Esophagus muscularis mucosa (tissue), 4 donors: ENCODE measurements around the gene GRAMD2B. TPM values are rescaled to one million over a fixed set of nuclear protein-coding genes. Genes with fewer than 3 reads are reported as not detected.
"Not testable (repeated sequence)": the region's sequence is repeated elsewhere in the genome, so short reads cannot be mapped to it uniquely, and the experiment has no call there.

Experiments
- DNase-seq: peaks from one replicate; pipeline ENCODE4 v3.0.0-alpha.2; 2017; ENCODE audit errors: extremely low spot score
- H3K27ac ChIP-seq, 4 donors: fragments of 200-600 bp; sonication (generic); replicated peaks in 1 of 4; 1 replicate in 3 of 4; 2 replicates in 1 of 4; pipeline ENCODE4 v1.5.1; 2016 to 2019; ENCODE audit warnings: mild to moderate bottlenecking in 1 of 4
- H3K27me3 ChIP-seq, 4 donors: fragments of 200-600 bp; sonication (generic); one replicate each; pipeline versions ENCODE4 v1.5.1 to v1.6.0; 2016 to 2019
- H3K36me3 ChIP-seq, 4 donors: fragments of 200-600 bp; sonication (generic); one replicate each; pipeline ENCODE4 v1.5.1; 2016 to 2019
- H3K4me1 ChIP-seq, 4 donors: fragments of 200-600 bp; sonication (generic); one replicate each; pipeline ENCODE4 v1.5.1; 2016 to 2019
- H3K4me3 ChIP-seq, 4 donors: fragments of 200-600 bp; sonication (generic); 1 replicate in 2 of 4; 2 replicates in 2 of 4; pipeline ENCODE4 v1.5.1; 2016 to 2019; ENCODE audit warnings: mild to moderate bottlenecking in 4 of 4, moderate library complexity in 1 of 4
- H3K9me3 ChIP-seq, 4 donors: fragments of 200-600 bp; sonication (generic); 1 replicate in 3 of 4; 2 replicates in 1 of 4; pipeline ENCODE4 v1.5.1; 2016 to 2019
- EP300 ChIP-seq: sonication (generic); formaldehyde crosslinking; IDR thresholded peaks from one replicate; pipeline ENCODE4 v1.6.1; 2017; ENCODE audit warnings: antibody characterized with exemption
- POLR2A ChIP-seq: fragments of 450-650 bp; IDR thresholded peaks from one replicate; pipeline ENCODE4 v1.6.1; 2017; ENCODE audit warnings: antibody characterized with exemption, moderate library complexity, mild to moderate bottlenecking, low read depth
- POLR2AphosphoS5 ChIP-seq, 2 donors: sonication (generic); formaldehyde crosslinking; IDR thresholded peaks; one replicate each; pipeline ENCODE4 v1.6.1; 2017; ENCODE audit warnings: antibody characterized with exemption in 2 of 2
- WGBS: methylation state at CpG from one replicate; pipeline ENCODE4 v1.1.5; 2018; 5-methylcytosine and 5-hydroxymethylcytosine counted together
- intact Hi-C: fragments of 100-400 bp; cut with DNase I; formaldehyde crosslinking; loops from one replicate; pipeline ENCODE4 v1.15.1; 2023
- total RNA-seq, 4 donors: library from RNA; depleted of rRNA; stranded (reverse); fragments of >200 nt; gene quantifications; one replicate each; pipeline versions ENCODE4 v1.1.0 to v1.2.1, GENCODE V29; 2016
- TF ChIP-seq, protein P1 (sequence below), 3 experiments: fragments of 200-600 bp in 2 of 3; fragments of 450-650 bp in 1 of 3; sonication (generic) in 2 of 3; IDR thresholded peaks; one replicate each; pipeline ENCODE4 v1.5.1; 2017 to 2019; ENCODE audit warnings: antibody characterized with exemption in 3 of 3, mild to moderate bottlenecking in 2 of 3, moderate library complexity in 1 of 3

Gene GRAMD2B, protein sequence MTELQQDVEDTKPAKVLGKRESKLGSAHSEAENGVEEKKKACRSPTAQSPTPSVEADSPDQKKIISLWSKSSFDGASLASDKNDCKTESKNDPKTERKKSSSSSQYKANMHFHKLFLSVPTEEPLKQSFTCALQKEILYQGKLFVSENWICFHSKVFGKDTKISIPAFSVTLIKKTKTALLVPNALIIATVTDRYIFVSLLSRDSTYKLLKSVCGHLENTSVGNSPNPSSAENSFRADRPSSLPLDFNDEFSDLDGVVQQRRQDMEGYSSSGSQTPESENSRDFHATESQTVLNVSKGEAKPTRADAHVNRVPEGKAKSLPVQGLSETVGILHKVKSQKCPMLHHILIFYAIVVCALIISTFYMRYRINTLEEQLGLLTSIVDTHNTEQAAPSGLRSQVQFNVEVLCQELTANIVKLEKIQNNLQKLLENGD
- total RNA-seq, result 10 to 100 TPM; 37.9 to 76.5 (median 49.4) TPM

DNA sequence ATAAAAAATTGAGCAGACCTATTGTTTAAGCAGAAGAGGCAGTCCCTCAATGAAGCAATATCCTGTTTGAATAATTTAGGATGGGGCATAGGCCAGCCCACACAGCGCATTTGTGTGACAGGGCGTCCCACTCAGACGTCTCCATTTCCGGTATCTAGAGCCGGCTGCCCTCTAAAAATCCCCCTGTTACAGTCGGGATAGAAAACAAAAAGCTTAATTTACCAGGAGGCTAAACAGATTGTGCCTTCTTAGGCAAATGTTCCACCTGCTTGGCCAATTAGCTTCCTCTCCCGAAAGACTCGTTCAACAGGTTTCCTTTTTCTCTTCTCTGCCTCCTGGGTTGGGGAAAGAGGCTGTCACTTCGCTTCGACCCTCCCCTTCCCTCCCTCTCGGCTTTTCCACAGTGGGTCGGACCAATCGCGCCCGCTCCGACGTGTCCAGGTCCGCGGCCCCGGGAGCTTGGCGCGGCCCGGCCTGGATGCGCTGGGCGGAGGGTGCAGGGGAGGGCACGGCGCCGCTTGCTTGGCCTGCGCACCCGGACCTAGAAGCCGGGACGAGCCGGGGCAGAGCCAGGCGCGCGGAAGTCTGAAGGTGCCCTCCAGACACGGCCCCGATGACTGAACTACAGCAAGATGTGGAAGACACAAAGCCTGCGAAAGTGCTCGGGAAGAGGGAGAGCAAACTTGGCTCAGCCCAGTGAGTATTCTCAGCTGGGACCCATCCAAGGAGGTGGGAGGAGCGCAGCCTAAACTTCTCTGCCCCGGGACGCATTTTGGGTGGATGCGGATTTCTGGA lies at the start of gene GRAMD2B:
Gene GRAMD2B (plus strand): TSS at position 416 of the 795 bp plus-strand sequence. CDS start 198 bp downstream, at position 614.
- TF ChIP-seq EP300 (no peak), POLR2A (peak; percentile 86), POLR2AphosphoS5 (IDR thresholded peaks at IDR 0.05) (peak; percentile 96 to 99)
- TF ChIP-seq, protein P1, sequence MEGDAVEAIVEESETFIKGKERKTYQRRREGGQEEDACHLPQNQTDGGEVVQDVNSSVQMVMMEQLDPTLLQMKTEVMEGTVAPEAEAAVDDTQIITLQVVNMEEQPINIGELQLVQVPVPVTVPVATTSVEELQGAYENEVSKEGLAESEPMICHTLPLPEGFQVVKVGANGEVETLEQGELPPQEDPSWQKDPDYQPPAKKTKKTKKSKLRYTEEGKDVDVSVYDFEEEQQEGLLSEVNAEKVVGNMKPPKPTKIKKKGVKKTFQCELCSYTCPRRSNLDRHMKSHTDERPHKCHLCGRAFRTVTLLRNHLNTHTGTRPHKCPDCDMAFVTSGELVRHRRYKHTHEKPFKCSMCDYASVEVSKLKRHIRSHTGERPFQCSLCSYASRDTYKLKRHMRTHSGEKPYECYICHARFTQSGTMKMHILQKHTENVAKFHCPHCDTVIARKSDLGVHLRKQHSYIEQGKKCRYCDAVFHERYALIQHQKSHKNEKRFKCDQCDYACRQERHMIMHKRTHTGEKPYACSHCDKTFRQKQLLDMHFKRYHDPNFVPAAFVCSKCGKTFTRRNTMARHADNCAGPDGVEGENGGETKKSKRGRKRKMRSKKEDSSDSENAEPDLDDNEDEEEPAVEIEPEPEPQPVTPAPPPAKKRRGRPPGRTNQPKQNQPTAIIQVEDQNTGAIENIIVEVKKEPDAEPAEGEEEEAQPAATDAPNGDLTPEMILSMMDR (IDR thresholded peaks at IDR 0.05), result no peak
- Histone ChIP-seq H3K9me3 (no peaks in the 10 kb centered on the region), H3K27ac (peak within 1 kb of the TSS; percentile 92 to 96 (median 96)), H3K4me3 (peak within 1 kb of the TSS; percentile 67 to 87 (median 72)), H3K36me3 (peaks cover 0 to 6% (median 1%) of the 10 kb centered on the region in 4 donors), H3K4me1 (peaks cover 19 to 43% (median 42%) of the 10 kb centered on the region in 4 donors), H3K27me3 (no peaks in the 10 kb centered on the region)
- 0% methylated on average over 30 of the region's 44 CpGs for WGBS
- intact Hi-C loops, result loop anchor here (1.0 kb wide), 1 partner anchor 69 kb away; no protein-coding TSS in a partner anchor
- DNase-seq, result peak; percentile 96

DNA sequence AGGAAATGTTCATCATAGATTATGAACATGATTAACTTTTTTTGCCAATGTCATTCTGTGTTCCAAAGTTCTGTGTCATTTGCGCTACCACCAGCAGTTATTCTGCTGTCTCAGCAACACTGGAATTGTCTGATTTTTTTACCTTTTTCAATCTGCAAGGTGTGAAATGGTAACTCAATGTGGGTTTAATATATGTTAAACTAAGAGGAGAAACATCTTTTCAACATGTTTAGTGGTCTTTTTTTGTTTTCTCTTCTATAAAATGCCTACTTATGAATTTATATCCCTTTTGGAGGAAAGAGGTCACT lies 49.1 kb upstream of the GRAMD2B start:
- intact Hi-C loops, result no loop called here
- no peak for DNase-seq
- no peaks in the 10 kb centered on the region for H3K27me3 ChIP-seq
- peaks cover 6 to 21% (median 9%) of the 10 kb centered on the region in 4 donors for H3K4me1 ChIP-seq
- no peak overlapping the region for H3K4me3 ChIP-seq
- H3K27ac ChIP-seq, result no peak overlapping the region
- no peak for TF ChIP-seq POLR2A
- WGBS, result 96% methylated on average over 1 of the region's 1 CpG
- H3K36me3 ChIP-seq, result no peaks in the 10 kb centered on the region
- no peaks in the 10 kb centered on the region for H3K9me3 ChIP-seq

DNA sequence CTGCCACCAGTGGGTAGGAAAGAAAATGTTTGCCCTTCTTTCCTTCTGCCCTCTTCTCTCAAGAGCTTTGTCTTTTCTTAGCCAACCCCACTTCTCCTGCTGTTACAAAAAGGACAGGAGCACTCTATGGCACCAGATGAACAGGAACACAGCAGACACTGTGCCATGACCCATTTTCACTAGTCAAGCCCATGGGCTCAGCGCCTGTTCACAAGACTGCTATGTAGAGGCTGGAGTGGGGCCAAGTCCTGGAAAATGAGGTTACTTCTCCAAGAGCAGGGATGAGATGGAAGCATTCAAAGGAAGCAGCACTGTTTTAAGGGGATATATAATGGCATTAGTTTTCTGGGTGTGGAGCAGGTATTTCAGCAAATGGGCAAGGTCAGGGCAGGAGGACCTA lies 46.8 kb upstream of the GRAMD2B start:
- no peak overlapping the region for H3K4me3 ChIP-seq
- H3K9me3 ChIP-seq, result no peaks in the 10 kb centered on the region
- intact Hi-C loops, result no loop called here
- TF ChIP-seq POLR2A (no peak), POLR2AphosphoS5 (IDR thresholded peaks at IDR 0.05) (no peak), EP300 (no peak)
- TF ChIP-seq, protein P1 (IDR thresholded peaks at IDR 0.05), result no peak
- H3K4me1 ChIP-seq, result peaks cover 0 to 9% (median 0%) of the 10 kb centered on the region in 4 donors
- WGBS, result 53% methylated on average over 1 of the region's 1 CpG
- DNase-seq, result no peak
- no peak overlapping the region for H3K27ac ChIP-seq
- H3K27me3 ChIP-seq, result no peaks in the 10 kb centered on the region
- H3K36me3 ChIP-seq, result no peaks in the 10 kb centered on the region

DNA sequence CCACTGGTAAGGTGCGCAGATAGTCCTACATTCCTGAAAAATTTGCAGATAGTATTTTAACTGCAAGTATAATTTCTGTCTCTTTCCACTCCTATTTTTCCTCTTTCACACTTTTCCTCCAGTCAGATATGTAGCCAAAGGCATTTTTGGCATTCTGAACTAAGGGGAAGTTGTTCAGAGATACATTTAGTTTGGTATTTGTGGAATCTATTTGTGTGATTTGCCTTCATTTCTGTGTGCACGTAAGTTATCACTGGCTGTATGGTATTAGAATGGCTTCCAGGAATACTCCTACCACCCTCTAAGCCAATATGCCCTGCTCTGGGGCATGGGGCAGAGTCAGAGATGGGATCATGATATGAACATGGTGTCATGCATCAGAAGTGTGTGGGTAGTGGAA lies 45.8 kb upstream of the GRAMD2B start:
- peaks cover 0 to 6% (median 0%) of the 10 kb centered on the region in 4 donors for H3K9me3 ChIP-seq
- no peak for DNase-seq
- 76% methylated on average over 2 of the region's 2 CpGs for WGBS
- peaks cover 0 to 9% (median 0%) of the 10 kb centered on the region in 4 donors for H3K4me1 ChIP-seq
- no peak overlapping the region for H3K4me3 ChIP-seq
- no peak overlapping the region for H3K27ac ChIP-seq
- no peaks in the 10 kb centered on the region for H3K27me3 ChIP-seq
- intact Hi-C loops, result no loop called here
- H3K36me3 ChIP-seq, result no peaks in the 10 kb centered on the region
- TF ChIP-seq, protein P1 (IDR thresholded peaks at IDR 0.05), result no peak
- no peak for TF ChIP-seq POLR2A
- TF ChIP-seq EP300, result no peak
- TF ChIP-seq POLR2AphosphoS5 (IDR thresholded peaks at IDR 0.05), result no peak

DNA sequence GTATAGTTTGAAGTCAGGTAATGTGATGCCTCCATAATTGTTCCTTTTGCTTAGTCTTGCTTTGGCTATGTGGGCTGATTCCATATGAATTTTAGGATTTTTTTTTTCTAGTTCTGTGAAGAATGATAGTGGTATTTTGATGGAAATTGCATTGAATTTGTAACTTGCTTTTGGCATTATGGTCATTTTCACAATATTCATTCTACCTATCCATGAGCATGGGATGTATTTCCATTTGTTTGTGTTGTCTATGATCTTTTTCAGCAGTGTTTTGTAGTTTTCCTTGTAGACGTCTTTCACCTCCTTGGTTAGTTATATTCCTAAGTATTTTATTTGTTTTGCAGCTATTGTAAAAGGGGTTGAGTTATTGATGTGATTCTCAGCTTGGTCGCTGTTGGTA lies 42.9 kb upstream of the GRAMD2B start:
- H3K27ac ChIP-seq, H3K4me3 ChIP-seq, intact Hi-C loops, DNase-seq, H3K27me3 ChIP-seq, H3K9me3 ChIP-seq, H3K36me3 ChIP-seq: not testable (repeated sequence)
- 89% methylated on average over 2 of the region's 2 CpGs for WGBS
- H3K4me1 ChIP-seq, result peaks cover 12 to 37% (median 26%) of the 10 kb centered on the region in 4 donors
